Cardiac fibroblast (primary cell): Measurements from ENCODE around the gene NOP9.

Source experiments
- DNase-seq, 2 donors: peaks; one replicate each; pipeline versions ENCODE4 v3.0.0 to v3.0.0-alpha.2; 2010; ENCODE audit warnings: low read depth in 2 of 2
- H3K4me3 ChIP-seq, 2 donors: replicated peaks in 1 of 2; 1 replicate in 1 of 2; 2 replicates in 1 of 2; pipeline ENCODE4 v1.5.1; 2011; ENCODE audit warnings: low read depth in 2 of 2, low read length in 2 of 2, mild to moderate bottlenecking in 2 of 2, moderate library complexity in 1 of 2
- TF ChIP-seq, protein P1 (sequence below): IDR thresholded peaks from one replicate; pipeline ENCODE4 v1.5.1; 2011; ENCODE audit warnings: low read depth, mild to moderate bottlenecking, low read length, inconsistent platforms

The NOP9 gene

GRCh38 chr14:24260026-24260779, 39.4 kb upstream of the NOP9 start:
- H3K4me3 ChIP-seq, result no peak overlapping the region
- DNase-seq, result no peak
- TF ChIP-seq, protein P1, sequence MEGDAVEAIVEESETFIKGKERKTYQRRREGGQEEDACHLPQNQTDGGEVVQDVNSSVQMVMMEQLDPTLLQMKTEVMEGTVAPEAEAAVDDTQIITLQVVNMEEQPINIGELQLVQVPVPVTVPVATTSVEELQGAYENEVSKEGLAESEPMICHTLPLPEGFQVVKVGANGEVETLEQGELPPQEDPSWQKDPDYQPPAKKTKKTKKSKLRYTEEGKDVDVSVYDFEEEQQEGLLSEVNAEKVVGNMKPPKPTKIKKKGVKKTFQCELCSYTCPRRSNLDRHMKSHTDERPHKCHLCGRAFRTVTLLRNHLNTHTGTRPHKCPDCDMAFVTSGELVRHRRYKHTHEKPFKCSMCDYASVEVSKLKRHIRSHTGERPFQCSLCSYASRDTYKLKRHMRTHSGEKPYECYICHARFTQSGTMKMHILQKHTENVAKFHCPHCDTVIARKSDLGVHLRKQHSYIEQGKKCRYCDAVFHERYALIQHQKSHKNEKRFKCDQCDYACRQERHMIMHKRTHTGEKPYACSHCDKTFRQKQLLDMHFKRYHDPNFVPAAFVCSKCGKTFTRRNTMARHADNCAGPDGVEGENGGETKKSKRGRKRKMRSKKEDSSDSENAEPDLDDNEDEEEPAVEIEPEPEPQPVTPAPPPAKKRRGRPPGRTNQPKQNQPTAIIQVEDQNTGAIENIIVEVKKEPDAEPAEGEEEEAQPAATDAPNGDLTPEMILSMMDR, result no peak

GRCh38 chr14:24260780-24261157, 38.9 kb upstream of the NOP9 start:
- H3K4me3 ChIP-seq, result no peak overlapping the region
- TF ChIP-seq, protein P1, result no peak
- DNase-seq, result no peak

- TF ChIP-seq, protein P1, result no peak
- DNase-seq, result no peak
- no peak overlapping the region for H3K4me3 ChIP-seq
These were observed 38.2 kb upstream of the NOP9 start for GRCh38 chr14:24261256-24261968.

DNA sequence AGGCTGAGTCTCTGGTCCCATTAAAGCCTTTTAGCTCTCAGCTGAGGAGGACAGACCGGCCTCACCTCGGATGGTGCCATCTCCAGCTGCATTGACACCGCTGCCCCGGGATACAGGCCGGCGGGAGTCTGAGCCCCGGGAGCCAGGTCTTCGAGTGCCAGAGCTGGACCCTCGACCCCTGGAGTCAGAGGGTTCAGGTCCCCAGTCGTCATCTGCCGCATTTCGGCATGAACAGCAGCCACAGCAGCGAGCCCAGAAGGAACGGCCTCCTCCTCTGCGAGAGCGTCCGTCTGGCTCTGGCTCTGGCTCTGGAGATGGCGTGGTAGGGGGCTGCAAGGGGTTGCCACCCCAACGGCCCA, 37.7 kb upstream of the NOP9 start:
- TF ChIP-seq, protein P1, result no peak
- DNase-seq, result no peak
- H3K4me3 ChIP-seq, result no peak overlapping the region

- TF ChIP-seq, protein P1, result no peak
- DNase-seq, result no peak
- H3K4me3 ChIP-seq, result no peak within 1 kb of the TSS
These were observed 36.6 kb upstream of the NOP9 start, which contains the start of gene TGM1 for GRCh38 chr14:24262821-24263733. TGM1 (minus strand) TSS chr14:24263177; CDS start chr14:24262352, 825 bp downstream.

DNA sequence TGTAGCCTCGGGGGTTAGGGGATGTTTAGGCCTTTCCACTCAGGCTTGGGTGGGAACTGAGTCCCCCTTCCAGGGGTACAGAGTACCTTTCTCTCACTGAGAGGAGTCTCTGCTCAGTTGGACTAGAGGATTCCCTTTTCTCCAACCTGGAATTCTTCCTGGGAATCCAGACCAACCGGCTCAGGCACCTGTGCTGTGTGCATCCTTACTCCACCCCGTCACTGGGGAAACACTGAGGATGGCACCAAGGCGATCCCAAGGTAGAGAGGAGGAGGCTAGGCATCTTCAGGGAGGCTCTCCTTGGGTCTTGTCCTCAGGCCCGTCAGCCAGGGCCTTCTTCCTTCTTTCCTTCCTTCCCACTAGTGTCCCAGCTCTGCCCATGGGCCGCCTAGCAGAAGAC, 35.8 kb upstream of the NOP9 start:
- no peak overlapping the region for H3K4me3 ChIP-seq
- TF ChIP-seq, protein P1, result no peak
- DNase-seq, result no peak
